Hepatic stellate cell (primary cell): ENCODE measurements around the gene TUBB4B.

ENCODE experiments used
- DNase-seq: peaks from one replicate; pipeline ENCODE4 v3.0.0; 2011; ENCODE audit warnings: low spot score

Gene TUBB4B

DNA sequence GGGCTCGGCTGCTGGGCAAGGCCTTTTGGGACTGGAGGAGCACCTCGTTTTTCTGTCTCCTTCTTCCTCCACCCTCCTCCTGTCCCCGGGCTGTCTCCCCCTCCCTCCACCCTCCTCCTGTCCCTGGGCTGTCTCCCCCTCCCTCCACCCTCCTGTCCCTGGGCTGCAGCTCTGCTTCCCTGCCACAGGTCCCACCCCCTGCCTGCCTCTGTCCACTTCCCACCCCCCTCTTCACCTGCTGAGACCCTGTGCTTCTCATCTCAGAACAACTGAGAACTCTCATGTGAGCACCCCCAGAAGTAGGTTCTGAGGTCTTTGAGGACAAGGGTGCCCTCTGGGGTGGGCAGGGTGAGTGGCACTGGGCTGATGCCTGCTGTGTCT, 30.6 kb downstream of the TUBB4B start:
- DNase-seq, result no peak

DNA sequence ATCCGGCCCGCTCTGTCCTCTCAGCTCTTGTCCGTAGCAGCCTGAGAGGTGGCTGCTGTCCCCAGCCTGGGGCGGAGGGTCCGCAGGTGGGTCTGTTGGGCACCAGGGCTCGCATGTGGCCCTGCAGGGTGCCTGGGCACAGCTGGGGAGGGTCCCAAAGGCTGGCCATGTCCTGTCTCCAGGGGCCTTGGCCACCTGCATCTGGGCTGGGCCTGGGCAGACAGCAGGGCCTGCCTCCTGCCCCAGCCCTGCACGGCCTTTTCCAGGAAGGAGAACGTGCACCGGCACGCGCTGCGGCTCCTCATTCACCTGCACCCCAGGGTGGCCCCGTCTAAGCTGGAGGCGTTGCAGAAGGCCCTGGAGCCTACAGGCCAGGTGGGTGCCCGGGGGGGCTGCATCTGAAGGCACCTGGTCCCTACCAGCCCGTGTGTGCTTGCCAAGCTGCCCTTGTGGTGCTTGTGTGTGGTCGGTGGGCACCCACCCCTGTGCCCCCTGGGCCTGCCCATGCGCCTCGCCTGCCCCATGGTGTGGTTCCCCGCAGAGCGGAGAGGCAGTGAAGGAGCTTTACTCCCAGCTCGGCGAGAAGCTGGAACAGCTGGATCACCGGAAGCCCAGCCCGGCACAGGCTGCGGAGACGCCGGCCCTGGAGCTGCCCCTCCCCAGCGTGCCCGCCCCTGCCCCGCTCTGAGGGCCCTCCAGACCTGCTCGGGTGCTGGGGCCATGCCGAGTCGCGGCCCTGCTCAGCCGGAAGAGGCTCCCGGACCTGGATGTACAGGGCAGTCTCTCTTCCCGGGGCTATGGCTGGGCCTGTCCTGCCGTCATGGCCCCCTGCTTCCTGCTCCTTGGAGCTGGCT, 31.4 kb downstream of the TUBB4B start:
- no peak for DNase-seq

DNA sequence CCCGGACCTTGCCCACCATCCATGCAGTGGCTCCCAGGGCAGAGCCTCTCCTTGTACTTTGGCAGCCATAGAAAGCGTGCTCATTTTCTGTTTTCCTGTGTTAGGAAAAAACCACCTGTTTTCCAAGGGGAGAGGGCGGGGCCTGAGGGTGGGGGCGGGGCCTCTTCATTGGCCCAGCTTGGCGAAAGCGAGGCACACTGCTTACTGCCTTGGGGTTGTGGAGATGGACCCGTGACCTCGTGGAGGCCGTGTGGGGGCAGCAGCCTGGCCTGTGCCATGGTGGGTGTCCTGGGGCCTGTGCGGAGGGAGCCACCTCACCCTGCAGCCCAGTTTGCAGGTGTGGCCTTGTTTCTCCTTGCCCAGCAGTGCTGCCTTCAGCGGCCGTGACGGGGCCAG, 32.0 kb downstream of the TUBB4B start:
- no peak for DNase-seq

DNA sequence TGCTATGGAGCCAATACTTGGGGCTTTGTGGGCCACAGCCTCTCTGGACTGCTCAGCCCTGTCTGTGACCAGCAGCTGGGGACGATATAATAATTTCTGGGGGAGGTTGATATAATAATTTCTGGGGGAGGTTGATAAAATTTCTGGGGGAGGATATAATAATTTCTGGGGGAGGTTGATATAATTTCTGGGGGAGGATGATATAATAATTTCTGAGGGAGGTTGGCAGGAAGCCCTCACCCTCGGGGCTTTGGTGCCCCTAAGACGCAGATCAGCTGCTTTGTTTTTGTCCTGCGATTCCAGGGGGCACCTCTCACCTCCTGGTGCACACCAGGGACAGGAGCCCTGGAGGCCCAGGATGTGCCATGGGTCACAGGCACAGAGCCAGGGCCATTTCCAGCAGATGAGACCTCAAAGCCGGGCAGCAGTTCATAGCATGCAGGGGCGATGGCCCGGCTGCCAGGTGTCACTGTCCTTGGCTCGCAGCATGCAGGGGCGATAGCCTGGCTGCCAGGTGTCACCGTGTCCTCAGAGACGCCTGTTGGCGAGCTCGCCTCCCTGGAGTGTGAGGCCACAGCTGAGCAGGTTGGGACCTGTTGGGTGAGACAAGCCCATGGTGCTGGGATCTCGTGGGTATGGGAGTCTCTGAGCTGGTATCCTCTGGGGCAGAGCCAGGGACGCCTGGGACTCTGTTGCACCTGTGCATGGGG, 32.7 kb downstream of the TUBB4B start:
- no peak for DNase-seq

DNA sequence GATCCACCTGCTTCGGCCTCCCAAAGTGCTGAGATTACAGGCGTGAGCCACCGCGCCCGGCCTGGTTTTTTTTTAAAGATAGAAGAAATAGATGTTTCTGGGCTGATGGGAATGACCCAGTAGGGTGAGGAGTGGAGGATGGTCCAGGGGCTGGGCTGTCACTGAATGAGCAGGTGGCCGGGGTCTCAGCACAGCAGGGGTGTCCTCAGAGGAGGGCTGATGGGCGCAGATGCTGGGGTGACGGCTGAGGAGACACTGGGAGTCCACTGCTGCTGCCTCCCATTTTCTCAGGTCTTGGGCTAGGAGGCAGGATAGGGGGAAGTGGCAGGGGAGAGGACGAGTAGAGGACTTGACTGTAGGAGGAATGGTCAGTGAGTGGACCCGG, 34.1 kb downstream of the TUBB4B start:
- no peak for DNase-seq

DNA sequence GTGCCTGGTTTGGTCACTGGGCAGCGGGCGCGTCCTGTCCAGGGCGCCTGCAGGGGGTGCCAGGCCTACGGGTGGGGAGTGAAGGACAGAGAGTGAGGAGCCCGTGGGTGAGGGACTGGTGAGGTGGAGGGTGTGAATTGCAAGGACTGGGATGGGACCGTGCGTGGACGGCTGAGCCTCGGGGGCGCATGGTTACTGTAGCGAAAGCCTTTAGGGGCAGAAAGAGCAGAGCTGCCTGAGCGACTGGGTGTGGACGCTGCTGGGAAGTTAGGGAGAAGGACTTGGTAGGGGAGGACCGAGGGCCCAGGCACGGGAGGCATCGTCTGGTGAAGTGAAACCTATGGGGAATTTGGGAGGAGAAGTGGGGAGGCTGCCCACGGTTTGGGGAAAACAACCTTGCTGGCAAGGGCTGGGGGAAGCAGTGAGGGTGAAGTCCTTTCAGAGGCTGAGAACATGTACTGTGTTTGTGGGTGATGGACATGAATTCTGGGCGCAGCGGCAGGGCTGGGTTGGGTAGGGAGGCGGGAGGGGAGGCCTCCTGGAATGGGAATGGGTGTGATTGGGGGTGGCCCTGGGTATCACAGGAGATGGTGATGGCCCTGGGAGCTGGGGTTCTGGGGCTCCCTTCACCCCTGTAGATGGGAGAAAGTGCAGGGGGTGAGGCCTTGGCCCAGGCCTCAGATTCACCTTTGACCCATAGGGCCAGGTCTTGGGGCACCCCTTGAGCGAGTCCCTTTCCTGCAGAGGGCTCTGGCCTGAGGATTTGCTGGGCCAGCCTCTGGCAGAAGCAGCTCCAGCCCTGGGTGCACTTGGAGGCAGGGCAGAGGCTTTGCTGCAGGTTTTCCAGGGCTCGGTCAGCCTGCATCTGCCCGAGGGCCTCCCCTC, 34.7 kb downstream of the TUBB4B start:
- no peak for DNase-seq

DNA sequence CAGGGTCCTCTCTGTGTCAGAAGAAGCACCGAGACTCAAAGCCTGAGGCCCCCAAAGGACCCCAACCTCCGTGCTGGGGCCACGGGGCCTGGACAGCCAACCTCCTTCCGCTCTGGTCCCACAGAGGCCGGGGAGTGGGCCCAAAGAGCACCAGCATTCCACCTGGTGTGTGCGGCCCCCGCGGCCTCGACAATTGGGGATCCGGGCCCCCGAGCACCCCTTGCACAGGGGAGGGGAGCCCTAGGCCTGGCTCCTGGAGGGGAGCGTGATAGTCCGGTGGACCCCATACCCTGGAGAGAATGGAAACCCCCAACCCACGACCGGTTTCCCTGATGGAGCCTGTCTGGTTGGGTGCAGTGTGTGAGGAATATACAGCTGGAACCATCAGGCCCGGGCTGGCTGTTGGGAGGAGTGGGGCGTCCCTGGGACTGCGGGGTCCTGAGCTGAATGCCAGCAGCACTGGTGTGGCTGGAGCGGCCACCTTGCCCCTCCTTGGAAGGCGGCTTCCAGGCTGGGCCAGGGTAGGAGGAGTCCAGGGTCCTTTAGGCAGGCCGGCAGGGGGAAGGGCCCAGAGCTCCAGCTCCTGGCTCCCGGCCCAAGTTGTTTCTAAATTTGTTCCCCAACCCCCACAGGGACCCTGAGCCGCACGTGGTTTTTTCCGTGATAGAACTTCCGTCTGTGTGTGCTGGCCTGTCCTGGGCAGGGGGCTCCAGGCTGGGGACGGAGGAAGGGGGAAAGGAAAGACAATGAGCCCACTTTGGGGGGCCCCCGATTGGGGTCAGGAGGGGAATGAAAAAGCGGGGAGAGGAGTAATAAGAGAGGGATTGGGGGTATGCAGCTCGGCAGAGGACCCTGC, 35.6 kb downstream of the TUBB4B start:
- peak; percentile 85 for DNase-seq

DNA sequence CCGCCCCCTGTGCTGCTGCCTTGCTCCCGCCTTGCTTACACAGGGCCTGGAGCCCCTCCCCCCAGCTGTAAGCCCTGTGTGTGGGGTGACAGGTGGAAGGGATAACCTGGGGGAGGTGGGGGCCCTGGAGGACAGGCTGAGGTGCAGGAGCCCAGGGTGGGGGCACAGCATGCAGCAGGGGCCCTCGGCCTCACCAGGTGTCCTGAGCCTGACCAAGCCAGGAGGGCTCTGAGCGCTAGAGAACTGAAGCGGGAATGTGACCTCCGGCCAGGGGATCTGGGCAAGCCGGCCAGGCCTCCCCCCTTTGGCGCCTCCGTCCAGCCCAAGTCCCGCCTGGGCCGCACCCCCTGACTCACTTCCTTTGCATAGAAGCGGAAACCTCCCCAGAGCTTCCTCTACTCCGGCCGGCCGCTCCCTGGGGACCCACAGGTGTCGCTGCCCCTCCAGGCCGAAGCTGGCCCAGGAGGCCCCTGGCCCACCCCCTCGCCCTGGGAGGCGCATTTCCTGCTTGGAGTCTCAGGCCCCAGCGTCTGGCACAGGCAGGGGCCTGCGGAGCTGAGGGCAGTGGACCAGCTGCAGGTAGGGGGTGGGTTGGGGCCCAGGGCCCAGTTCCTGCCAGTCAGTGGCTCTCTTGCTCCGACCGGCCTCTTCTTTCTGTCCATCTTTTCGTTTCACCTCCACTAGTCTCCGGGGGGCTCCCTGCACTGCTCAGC, 36.4 kb downstream of the TUBB4B start, which contains the start of gene TOR4A:
TOR4A (plus strand) TSS at position 398 of the 713 bp plus-strand sequence. CDS start 964 bp downstream, outside the sequence.
- DNase-seq, result peak; percentile 94

DNA sequence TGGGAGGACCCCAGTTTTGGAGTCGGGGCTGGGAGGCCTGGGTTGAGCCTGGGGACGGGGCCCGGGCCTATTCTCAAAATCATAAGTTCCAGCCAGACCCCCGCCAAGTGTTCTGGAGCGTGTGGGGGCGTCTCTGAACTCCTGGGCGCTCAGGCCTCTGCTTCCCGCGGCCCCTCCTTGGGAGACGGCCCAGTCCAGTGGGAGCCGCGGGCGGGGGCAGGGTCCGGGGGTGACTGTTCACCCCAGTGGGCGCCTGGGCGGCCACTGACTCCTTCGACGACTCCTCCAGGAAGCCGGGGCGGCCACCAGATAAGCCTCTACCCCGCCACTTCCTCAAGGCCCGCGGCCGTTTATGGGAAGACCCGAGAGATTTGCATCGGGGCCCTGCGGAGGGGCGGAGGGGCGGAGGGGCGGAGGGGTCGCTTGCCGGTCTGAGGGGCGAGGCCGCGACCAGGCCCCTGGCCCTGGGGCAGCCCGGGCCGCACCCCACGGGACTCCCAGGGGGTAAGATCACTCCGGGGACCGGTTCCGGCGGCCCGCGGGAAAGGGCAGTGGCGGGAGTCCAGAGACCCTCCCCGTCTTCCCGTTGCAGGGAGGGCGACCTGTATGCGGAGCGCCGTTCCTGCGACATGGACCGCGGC, 37.1 kb downstream of the TUBB4B start:
- DNase-seq, result peak; percentile 48

DNA sequence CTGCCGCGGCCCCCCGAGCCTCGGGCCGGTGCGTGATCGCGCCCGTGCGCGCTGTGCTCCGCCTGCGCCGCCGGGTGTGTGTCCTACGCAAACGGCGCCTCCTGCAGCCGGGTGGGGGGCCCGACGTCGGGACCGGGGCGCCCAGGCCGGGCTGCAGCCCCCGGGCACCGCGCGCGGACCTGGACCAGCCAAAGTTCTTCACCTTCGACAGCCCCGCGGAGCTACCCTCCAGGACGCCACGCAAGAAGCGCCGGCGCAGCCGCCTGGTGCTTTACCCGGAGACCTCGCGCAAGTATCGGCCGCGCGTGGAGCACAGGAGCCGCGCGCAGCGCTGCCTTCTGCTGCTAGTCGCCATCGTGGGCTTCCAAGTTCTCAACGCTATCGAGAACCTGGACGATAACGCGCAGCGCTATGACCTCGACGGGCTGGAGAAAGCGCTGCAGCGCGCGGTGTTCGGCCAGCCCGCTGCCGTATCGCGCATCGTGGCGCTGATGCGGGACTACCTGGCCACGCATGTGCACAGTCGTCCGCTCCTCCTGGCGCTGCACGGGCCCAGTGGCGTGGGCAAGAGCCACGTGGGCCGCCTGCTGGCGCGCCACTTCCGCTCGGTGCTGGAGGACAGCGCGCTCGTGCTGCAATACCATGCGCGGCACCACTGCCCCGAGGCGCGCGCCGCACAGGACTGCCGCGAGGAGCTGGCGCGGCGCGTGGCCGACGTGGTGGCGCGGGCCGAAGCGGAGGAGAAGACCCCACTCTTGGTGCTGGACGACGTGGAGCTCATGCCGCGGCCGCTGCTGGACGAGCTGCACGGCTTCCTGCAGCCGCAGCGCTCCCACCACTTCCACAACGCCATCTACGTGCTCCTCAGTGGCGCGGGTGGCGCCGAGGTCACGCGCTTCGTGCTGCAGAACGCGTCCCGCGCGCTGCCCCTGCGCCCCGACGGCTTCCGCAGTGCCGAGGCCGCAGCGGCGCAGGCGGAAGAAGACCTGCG, 37.9 kb downstream of the TUBB4B start:
- no peak for DNase-seq

DNA sequence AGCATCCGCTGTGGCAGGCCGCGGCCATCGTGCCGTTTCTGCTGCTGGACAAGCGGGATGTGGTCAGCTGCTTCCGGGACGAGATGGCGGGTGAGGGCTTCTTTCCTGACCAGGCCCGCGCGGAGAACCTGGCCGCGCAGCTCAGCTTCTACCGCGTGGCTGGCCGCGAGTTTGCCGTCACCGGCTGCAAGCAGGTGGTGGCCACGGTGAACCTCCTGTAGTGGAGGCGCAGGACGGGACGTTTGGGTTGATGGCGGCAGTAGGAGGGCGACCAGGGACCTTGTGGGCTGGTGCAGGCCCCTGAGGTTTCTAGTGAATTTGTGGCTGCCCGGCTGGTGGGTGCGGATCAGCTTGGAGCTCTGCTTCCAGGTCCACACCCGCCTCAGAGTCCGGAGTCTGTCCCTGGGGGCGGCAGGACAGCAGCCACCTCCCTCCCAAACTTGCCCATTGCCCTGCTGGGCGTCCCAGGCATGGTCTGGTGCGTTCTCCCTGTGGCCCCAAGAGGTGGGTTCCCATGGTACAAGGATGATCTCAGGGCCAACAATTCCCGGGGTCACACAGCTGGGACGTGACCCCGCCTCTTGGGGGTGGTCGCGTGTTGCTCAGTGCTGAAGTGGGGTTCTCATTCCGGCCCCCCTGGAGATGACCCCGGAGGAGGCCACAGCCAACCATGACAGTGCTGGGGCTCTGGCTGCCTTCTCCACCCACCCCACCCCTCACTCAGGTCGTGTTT, 38.8 kb downstream of the TUBB4B start:
- no peak for DNase-seq

DNA sequence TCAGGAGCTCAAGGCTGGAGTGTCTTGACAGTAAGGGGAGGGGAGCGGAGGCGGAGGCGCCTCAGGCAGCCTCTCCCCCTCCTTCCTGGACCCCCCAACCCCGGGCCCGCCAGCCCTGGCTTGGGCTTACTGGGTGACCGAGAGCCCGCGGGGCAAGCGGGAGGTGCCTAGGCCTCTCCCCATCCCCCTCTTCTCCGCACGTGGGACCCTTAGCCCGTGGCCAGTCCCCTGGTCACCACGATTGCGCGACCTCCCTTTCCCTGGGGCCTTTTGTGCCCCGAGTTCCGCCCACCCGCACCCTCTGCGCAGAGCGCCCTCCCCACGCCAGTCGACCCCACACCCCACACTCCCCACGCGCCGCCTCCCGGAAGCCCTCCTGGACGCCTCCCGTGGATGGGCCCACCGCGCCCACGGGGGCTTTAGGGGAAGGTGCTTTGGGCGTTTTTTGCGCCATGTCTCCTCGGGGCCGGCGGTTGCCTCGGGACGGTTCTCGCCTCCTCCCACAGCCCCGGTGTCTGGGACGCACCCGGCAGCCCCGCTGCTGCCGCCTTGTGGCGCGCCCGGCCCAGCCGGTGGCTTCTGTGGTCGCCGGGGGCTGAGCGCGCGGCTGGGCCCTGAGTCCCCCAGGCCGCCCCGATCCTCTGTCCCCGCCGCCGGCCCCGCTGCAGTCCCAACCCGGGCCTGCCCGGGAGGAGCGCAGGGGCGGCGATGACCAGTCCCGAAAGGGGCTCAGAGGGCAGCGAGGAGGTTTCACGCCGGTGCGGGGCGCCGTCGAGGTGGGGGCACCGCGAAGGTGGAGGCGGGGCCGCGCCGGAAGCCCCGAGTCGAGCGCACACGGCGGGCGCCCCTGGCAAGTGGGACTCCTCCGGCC, 39.6 kb downstream of the TUBB4B start:
- no peak for DNase-seq

DNA sequence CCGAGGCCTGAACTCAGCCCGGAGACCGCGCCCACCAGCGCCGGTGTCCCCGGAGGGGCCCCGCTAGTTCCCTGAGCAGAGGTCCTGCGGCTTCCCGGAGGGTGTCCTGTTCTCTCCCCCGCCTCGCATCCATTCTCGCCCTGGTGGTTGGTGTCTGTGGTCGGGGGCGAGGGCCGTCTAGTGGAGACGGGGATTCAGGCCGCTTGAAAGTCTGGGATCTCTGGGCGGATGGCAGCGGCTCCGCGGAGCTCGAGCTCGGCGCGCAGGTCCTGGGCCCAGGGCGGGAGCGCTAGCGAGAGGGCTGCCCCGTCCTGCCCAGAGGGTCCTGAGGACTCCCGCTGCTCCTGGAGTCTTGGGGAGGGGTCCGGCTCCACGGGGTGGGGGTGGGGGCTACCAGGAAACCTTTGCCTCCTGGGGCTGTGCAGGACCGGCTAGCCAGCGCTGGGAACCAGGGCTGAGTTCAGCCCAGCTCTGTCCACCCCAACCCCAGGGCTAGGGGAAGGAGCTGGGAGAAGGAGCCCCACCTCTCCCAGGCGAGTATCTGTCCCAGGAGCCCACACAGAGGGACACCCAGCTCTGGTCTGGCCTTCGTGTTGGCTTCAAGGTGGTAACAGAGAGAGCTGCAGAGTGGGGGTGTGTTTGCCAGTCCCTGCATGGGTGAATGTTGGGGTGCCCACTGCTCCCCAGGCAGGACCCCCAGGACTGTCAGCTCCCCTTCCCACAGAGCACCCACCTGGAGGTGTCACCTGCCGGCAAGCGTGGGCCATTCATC, 40.4 kb downstream of the TUBB4B start:
- DNase-seq, result no peak

DNA sequence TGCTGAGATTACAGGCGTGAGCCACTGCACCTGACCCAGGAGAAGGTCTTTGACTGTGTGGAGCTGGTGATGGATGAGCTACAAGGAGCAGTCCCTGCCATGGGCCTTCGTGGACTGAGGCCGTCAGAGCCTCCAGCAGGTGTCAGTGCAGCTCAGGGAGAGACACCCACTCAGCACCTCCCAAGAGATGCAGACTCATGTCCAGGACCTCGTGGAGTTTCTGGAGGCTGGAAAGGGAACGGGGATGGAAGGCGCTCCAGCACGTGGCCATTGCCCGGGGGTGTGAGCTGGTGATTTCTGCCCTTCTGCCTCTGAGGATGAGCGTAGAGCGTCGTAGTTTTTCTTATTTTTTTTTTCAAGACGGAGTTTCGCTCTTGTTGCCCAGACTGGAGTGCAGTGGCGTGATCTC, 45.9 kb downstream of the TUBB4B start:
- peak; percentile 95 for DNase-seq

DNA sequence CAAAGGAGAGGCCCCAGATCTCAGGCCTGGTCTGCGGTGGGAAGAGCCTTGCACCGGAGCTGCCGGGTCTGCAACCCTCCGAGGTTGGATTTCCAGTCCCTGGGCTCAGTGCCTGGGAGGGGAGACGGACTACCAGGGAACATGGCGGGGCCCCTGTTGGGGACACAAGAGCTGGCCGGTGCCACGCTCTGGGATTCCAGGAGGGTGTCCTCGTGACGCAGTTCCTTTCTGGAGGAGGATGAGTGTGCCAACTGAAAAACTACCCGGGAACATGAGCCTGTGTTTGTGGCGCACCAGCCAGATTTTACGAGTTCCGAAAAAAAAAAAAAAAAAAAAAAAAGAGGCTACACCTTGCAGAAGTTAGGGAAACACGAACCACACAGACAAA, 52.0 kb downstream of the TUBB4B start:
- DNase-seq, result no peak
